ENCODE measurements around the gene KLHL29.

- TF ChIP-seq REST (IDR thresholded peaks at IDR 0.05; ENCODE audit: low read depth) = no peak
- TF ChIP-seq POLR2A (IDR thresholded peaks at IDR 0.05; ENCODE audit: borderline replicate concordance, extremely low read depth, insufficient read depth, insufficient read length) = no peak
- no peak for TF ChIP-seq POLR2AphosphoS5 (IDR thresholded peaks at IDR 0.05; ENCODE audit: low read depth, low read length)
- no peak for TF ChIP-seq EZH2 (IDR thresholded peaks at IDR 0.05)
- TF ChIP-seq RAD21 (IDR thresholded peaks at IDR 0.05; ENCODE audit: low read depth) = no peak
- TF ChIP-seq CTCF (IDR thresholded peaks at IDR 0.05 in 2 of 3, conservative IDR thresholded peaks at IDR 0.05 in 1 of 3; ENCODE audit: borderline replicate concordance in 1 of 3, insufficient read depth in 1 of 3, low read depth in 2 of 3, low read length in 2 of 3) = no peak
- no peak for TF ChIP-seq CEBPB (IDR thresholded peaks at IDR 0.05; ENCODE audit: low read depth)
- no peak for TF ChIP-seq SP1 (IDR thresholded peaks at IDR 0.05; ENCODE audit: low read depth)
- no peak for TF ChIP-seq ELF1 (IDR thresholded peaks at IDR 0.05; ENCODE audit: borderline replicate concordance, low read depth)
- no peak for TF ChIP-seq EZH2phosphoT487 (IDR thresholded peaks at IDR 0.05; ENCODE audit: borderline replicate concordance)
- no peak for TF ChIP-seq SIN3A (IDR thresholded peaks at IDR 0.05; ENCODE audit: low read depth)
Observed at GRCh38 chr2:23507267-23508065, 122.5 kb downstream of the KLHL29 start.
